HFFc6 (cell line): ENCODE measurements around the gene DUS2. TPM values are rescaled to one million over a fixed set of nuclear protein-coding genes. Genes with fewer than 3 reads are reported as not detected.
"Not testable (repeated sequence)": the region's sequence is repeated elsewhere in the genome, so short reads cannot be mapped to it uniquely, and the experiment has no call there.

Source experiments
- DNase-seq: peaks from one replicate; pipeline ENCODE4 v3.0.0-alpha.2; 2018
- H3K27ac Mint-ChIP-seq: 2 replicates; pipeline ENCODE4 v1.8.0; 2020; ENCODE audit warnings: mild to moderate bottlenecking, mixed read lengths
- H3K27me3 Mint-ChIP-seq: 2 replicates; pipeline ENCODE4 v1.8.0; 2021; ENCODE audit warnings: mild to moderate bottlenecking, moderate library complexity, mixed read lengths; ENCODE audit not compliant: insufficient read depth
- H3K36me3 Mint-ChIP-seq: 2 replicates; pipeline ENCODE4 v1.8.0; 2021; ENCODE audit warnings: low read depth, mixed read lengths
- H3K4me1 Mint-ChIP-seq: 2 replicates; pipeline ENCODE4 v1.8.0; 2020; ENCODE audit warnings: low read depth, mixed read lengths
- H3K4me3 Mint-ChIP-seq: 2 replicates; pipeline ENCODE4 v1.8.0; 2020; ENCODE audit warnings: mild to moderate bottlenecking, moderate library complexity, mixed read lengths
- H3K9me3 Mint-ChIP-seq: 2 replicates; pipeline ENCODE4 v1.8.0; 2020; ENCODE audit warnings: mild to moderate bottlenecking, mixed read lengths
- total RNA-seq, 6 experiments: library from RNA; stranded (reverse); fragmentation: NEBNext Ultra II Directional; extraction: Animal tissue kit (Norgen Biotek cat#: 25700); gene quantifications; 2 replicates in 1 of 6; 3 replicates in 5 of 6; pipeline ENCODE4 v1.2.3, GENCODE V29; 2021
- TF ChIP-seq, protein P1 (sequence below): fragments of 200-600 bp; sonication (generic); IDR thresholded peaks from 2 replicates; pipeline ENCODE4 v1.5.0; 2021; ENCODE audit warnings: antibody characterized with exemption, mild to moderate bottlenecking

Gene DUS2
- total RNA-seq, 6 experiments from 2014 or later: 13.3 to 17.4 (median 15.9) TPM

DNA sequence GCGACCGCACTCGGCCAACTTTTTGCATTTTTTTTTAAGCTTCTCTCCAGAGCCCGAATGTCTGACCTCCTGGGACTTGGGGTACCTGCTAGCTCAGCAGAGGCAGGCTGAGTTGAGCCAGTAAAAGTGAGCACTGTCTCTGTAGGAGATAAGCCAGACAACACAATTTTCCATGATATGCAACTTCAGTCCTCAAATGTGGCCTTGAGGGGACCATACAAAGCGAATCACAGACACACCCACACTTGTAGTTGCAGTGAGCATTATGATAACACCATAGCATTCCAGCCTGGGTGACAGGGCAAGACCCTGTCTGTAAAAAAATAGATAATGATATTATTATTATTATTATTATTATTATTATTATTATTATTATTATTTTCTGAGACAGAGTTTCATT lies 26.4 kb upstream of the DUS2 start:
- no peak overlapping the region for H3K27ac Mint-ChIP-seq
- DNase-seq: no peak
- H3K36me3 Mint-ChIP-seq: no peaks in the 10 kb centered on the region
- TF ChIP-seq, protein P1, sequence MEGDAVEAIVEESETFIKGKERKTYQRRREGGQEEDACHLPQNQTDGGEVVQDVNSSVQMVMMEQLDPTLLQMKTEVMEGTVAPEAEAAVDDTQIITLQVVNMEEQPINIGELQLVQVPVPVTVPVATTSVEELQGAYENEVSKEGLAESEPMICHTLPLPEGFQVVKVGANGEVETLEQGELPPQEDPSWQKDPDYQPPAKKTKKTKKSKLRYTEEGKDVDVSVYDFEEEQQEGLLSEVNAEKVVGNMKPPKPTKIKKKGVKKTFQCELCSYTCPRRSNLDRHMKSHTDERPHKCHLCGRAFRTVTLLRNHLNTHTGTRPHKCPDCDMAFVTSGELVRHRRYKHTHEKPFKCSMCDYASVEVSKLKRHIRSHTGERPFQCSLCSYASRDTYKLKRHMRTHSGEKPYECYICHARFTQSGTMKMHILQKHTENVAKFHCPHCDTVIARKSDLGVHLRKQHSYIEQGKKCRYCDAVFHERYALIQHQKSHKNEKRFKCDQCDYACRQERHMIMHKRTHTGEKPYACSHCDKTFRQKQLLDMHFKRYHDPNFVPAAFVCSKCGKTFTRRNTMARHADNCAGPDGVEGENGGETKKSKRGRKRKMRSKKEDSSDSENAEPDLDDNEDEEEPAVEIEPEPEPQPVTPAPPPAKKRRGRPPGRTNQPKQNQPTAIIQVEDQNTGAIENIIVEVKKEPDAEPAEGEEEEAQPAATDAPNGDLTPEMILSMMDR: no peak
- peaks cover 10% of the 10 kb centered on the region for H3K4me1 Mint-ChIP-seq
- no peaks in the 10 kb centered on the region for H3K9me3 Mint-ChIP-seq
- peaks cover 2% of the 10 kb centered on the region for H3K27me3 Mint-ChIP-seq
- no peak overlapping the region for H3K4me3 Mint-ChIP-seq

DNA sequence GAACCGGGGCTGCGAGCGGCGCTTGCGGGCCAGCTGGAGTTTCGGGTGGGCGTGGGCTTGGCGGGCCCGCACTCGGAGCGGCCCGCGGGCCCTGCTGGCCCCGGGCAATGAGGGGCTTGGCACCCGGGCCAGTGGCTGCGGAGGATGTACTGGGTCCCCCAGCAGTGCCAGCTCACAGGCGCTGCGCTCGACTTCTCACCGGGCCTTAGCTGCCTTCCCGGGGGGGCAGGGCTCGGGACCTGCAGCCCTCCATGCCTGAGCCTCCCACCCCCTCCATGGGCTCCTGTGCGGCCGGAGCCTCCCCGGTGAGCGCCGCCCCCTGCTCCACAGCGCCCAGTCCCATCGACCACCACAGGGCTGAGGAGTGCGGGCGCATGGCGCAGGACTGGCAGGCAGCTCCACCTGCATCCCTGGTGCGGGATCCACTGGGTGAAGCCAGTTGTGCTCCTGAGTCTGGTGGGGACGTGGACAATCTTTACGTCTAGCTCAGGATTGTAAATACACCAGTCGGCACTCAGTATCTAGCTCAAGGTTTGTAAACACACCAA lies 24.8 kb upstream of the DUS2 start:
- not testable (repeated sequence) for H3K9me3 Mint-ChIP-seq, H3K27me3 Mint-ChIP-seq, H3K36me3 Mint-ChIP-seq, DNase-seq, H3K4me3 Mint-ChIP-seq, H3K27ac Mint-ChIP-seq
- peaks cover 10% of the 10 kb centered on the region for H3K4me1 Mint-ChIP-seq

DNA sequence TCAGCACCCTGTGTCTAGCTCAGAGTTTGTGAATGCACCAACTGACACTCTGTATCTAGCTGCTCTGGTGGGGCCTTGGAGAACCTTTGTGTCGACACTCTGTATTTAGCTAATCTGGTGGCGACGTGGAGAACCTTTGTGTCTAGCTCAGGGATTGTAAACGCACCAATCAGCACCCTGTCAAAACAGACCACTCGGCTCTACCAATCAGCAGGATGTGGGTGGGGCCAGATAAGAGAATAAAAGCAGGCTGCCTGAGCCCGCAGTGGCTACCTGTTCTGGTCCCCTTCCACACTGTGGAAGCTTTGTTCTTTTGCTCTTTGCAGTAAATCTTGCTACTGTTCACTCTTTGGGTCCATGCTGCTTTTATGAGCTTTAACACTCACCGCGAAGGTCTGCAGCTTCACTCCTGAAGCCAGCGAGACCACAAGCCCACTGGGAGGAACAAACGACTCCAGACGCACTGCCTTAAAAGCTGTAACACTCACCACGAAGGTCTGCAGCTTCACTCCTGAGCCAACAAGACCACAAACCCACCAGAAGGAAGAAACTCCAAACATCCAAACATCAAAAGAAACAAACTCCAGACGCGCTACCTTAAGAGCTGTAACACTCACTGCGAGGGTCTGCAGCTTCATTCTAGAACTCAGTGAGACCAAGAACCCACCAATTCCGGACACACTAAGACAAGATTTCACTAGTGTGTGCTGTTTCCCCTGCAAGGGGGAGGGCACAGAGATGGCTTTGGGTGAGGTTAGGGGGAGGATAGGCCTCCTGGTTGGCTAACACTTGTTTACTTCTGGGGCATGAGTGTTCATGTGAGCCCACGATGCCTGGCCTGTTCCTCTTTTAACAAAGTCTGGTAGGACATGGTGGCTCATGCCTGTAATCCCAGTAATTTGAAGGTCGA lies 24.1 kb upstream of the DUS2 start, which contains the start of gene DPEP2:
Gene DPEP2, minus strand, starts transcription at position 706 of the 910 bp plus-strand sequence. CDS start 6,272 bp downstream, outside the sequence.
- not testable (repeated sequence) for H3K4me3 Mint-ChIP-seq, H3K36me3 Mint-ChIP-seq, H3K27me3 Mint-ChIP-seq, H3K27ac Mint-ChIP-seq, H3K9me3 Mint-ChIP-seq, DNase-seq
- peaks cover 10% of the 10 kb centered on the region for H3K4me1 Mint-ChIP-seq

DNA sequence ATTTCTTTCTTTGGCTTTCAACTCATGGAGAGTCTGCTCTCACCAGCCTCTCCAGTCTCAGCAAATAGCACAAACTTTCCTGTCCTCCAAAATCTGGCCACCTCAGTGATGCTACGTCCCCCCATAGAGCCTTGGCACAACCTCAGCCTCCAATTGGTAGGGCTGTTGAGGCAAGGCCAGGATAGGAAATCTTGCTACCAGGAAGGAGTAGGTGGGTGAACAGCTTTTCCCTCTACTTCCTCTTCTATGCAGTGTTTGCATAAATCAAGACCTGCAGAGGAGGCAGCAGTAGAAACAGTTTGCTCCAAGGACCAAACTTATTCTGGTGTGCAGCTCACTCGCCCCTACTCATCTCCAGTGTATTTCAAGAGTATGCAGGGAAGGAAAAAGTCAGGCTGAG lies 23.1 kb upstream of the DUS2 start:
- Mint-ChIP-seq H3K4me3 (no peak overlapping the region), H3K36me3 (no peaks in the 10 kb centered on the region), H3K9me3 (no peaks in the 10 kb centered on the region), H3K27me3 (peaks cover 2% of the 10 kb centered on the region), H3K27ac (no peak overlapping the region), H3K4me1 (peaks cover 10% of the 10 kb centered on the region)
- DNase-seq: no peak
- TF ChIP-seq, protein P1: no peak

DNA sequence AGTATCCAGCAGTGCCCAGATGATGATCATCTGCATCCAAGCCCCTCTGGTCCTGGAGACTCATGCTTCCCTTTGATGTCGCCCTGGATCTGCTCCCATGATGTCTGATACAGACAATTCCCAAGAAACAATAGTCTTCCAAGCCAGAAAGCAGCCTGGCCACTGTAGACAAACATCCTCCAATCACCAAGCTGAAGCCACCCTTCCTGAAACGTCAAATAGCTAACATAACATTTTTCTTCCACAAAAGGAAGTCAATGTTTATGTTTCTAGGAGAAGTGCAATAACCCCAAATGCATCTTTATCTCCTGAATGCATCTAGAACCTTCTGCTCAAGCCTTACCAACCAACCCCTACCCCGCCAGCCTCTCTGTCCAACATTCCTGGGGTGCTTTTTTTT lies 22.6 kb upstream of the DUS2 start:
- Mint-ChIP-seq H3K9me3 (no peaks in the 10 kb centered on the region), H3K27me3 (peaks cover 2% of the 10 kb centered on the region), H3K36me3 (no peaks in the 10 kb centered on the region), H3K4me1 (peaks cover 10% of the 10 kb centered on the region), H3K27ac (no peak overlapping the region), H3K4me3 (no peak overlapping the region)
- TF ChIP-seq, protein P1: no peak
- DNase-seq: no peak

DNA sequence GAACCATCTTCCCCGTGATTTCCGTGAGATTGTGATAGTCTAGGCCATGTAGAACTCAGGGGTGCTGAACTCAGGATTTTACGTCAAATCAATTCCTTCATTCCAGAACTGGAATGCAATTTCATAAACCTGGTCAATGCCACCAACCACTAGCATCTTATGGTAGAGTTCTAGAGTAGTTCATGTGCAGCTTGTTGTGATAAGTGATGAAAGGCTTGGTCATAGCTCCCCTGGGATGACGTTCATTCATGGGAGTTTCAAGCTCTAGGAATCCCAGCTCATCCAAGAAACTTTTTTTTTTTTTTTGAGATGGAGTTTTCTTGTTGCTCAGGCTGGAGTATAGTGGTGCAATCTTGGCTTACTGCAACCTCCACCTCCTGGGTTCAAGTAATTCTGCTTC lies 20.1 kb upstream of the DUS2 start:
- DNase-seq: no peak
- H3K4me1 Mint-ChIP-seq: peaks cover 10% of the 10 kb centered on the region
- H3K4me3 Mint-ChIP-seq: no peak overlapping the region
- H3K27ac Mint-ChIP-seq: no peak overlapping the region
- H3K36me3 Mint-ChIP-seq: no peaks in the 10 kb centered on the region
- TF ChIP-seq, protein P1: no peak
- no peaks in the 10 kb centered on the region for H3K9me3 Mint-ChIP-seq
- peaks cover 2% of the 10 kb centered on the region for H3K27me3 Mint-ChIP-seq
